ENCODE results near the gene APBB2. TPM values are rescaled to one million over a fixed set of nuclear protein-coding genes. Genes with fewer than 3 reads are reported as not detected.

APBB2 gene
- total and polyA plus RNA-seq, 10 of the 15 experiments (the other 5 are each of a cell fraction or from before 2014, with no cell fraction given): 2.7 to 24.6 (median 19.0) TPM

DNA sequence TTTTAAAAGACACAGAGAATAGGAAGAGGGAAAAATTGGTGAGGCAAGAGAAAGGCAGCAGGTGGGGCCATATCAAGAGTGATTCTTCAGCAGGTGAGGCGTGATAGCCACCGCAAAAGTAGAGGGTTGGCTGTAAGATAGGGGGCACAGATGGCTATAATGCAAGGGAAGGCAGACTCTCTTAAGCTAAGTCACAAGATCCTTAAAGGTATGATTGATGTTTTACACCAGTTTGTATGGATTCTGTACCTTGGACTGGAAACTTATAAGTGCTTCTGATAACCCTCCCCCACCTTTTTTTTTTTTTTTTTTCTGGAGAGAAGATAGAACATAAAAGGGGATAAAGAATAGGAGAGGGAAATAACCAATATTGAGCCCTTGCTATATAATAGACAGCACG, 424.6 kb downstream of the APBB2 start (continued):
- TF ChIP-seq ZNF384 (IDR thresholded peaks at IDR 0.05; ENCODE audit: borderline replicate concordance, low read depth, low read length): no peak
- TF ChIP-seq NFXL1 (IDR thresholded peaks at IDR 0.05; ENCODE audit: borderline replicate concordance): no peak
- no peak for TF ChIP-seq CHD4 (IDR thresholded peaks at IDR 0.05)
- no peak for TF ChIP-seq RCOR1 (conservative IDR thresholded peaks at IDR 0.05; ENCODE audit: low read depth, low read length)
- TF ChIP-seq RFX5 (IDR thresholded peaks at IDR 0.05; ENCODE audit: low read depth, low read length): no peak

- Histone ChIP-seq H3K4me2 (ENCODE audit: control insufficient read depth, insufficient read depth) (no peak overlapping the region), H3K9ac (ENCODE audit: control insufficient read depth, insufficient read depth, low read length) (no peak overlapping the region), H4K20me1 (ENCODE audit: control insufficient read depth, insufficient read depth) (no peaks in the 10 kb centered on the region), H2AFZ (ENCODE audit: control insufficient read depth, low read depth, low read length) (no peak overlapping the region), H3K36me3 (ENCODE audit: control insufficient read depth in 2 of 2, insufficient read depth in 2 of 2, low read length in 1 of 2) (no peaks in the 10 kb centered on the region), H3K79me2 (ENCODE audit: control insufficient read depth, insufficient read depth, low read length) (no peaks in the 10 kb centered on the region), H3K9me3 (replicated peaks; ENCODE audit: control insufficient read depth, insufficient read depth, low read length) (no peaks in the 10 kb centered on the region), H3K4me3 (no peak overlapping the region), H3K4me1 (ENCODE audit: control insufficient read depth, insufficient read depth, low read length) (no peaks in the 10 kb centered on the region), H3K27me3 (replicated peaks in 1 of 2; ENCODE audit: control insufficient read depth in 2 of 2, insufficient read depth in 2 of 2, low read length in 1 of 2) (no peaks in the 10 kb centered on the region), H3K27ac (ENCODE audit: control insufficient read depth, insufficient read depth) (no peak overlapping the region)
- RAD21 ChIA-PET (ENCODE audit: unreplicated experiment): no interaction called here
- BruUV-seq (replicated peaks): no TSS peak
- CTCF ChIA-PET: no interaction called here
- no peak for DNase-seq (ENCODE audit: low read depth, low spot score)
- SMC1A ChIA-PET (ENCODE audit: uncharacterized antibody, unreplicated experiment): no interaction called here
- ATAC-seq: no peak
- no peak for TF ChIP-seq SIN3A (IDR thresholded peaks at IDR 0.05; ENCODE audit: low read depth, low read length)
- TF ChIP-seq NKRF (conservative IDR thresholded peaks at IDR 0.05): no peak
- TF ChIP-seq RELA (IDR thresholded peaks at IDR 0.05; ENCODE audit: borderline replicate concordance, partially characterized antibody): no peak
- no peak for TF ChIP-seq BCL3 (IDR thresholded peaks at IDR 0.05; ENCODE audit: borderline replicate concordance, insufficient read depth, low read depth, low read length, poor library complexity, severe bottlenecking)
- TF ChIP-seq RFX5 (IDR thresholded peaks at IDR 0.05; ENCODE audit: low read depth, low read length): no peak
- TF ChIP-seq SRF (IDR thresholded peaks at IDR 0.05; ENCODE audit: low read depth in 2 of 2, low read length in 2 of 2): no peak
- TF ChIP-seq STAT3 (IDR thresholded peaks at IDR 0.05; ENCODE audit: low read depth, low read length): no peak
- TF ChIP-seq MEF2A (IDR thresholded peaks at IDR 0.05; ENCODE audit: insufficient read depth, low read depth, low read length): no peak
- TF ChIP-seq USF2 (IDR thresholded peaks at IDR 0.05; ENCODE audit: borderline replicate concordance, low read depth, low read length): no peak
- TF ChIP-seq ZNF274 (IDR thresholded peaks at IDR 0.05; ENCODE audit: insufficient read depth, insufficient read length): no peak
- TF ChIP-seq ZNF384 (IDR thresholded peaks at IDR 0.05; ENCODE audit: borderline replicate concordance, low read depth, low read length): no peak
- TF ChIP-seq MYC (IDR thresholded peaks at IDR 0.05; ENCODE audit: insufficient read depth, insufficient read length, insufficient replicate concordance, low read length, severe bottlenecking): no peak
- POLR2A ChIA-PET: no interaction called here
- 0% methylated on average over 1 of the region's 1 CpG for WGBS (ENCODE audit: insufficient coverage, insufficient replicate concordance, low lambda C conversion rate, missing lambda C conversion rate)
- FAIRE-seq: no peak
- in situ Hi-C loops (cut with MboI) (no loop called here), intact Hi-C loops (cut with micrococcal nuclease; ENCODE audit: unreplicated experiment) (no loop called here)
Observed at GRCh38 chr4:40789031-40789430, 425.3 kb downstream of the APBB2 start.
